ENCODE data around the gene GHR. TPM values are rescaled to one million over a fixed set of nuclear protein-coding genes. Genes with fewer than 3 reads are reported as not detected.

GHR gene
- total and polyA plus RNA-seq, 4 donors, result 2.9 to 17.1 (median 8.6) TPM

GRCh38 chr5:42587096-42587723, 164.0 kb downstream of the GHR start:
- intact Hi-C loops (cut with DNase I), result no loop called here
- 5 to 6% methylated on average over 4 of the region's 4 CpGs for WGBS, 2 donors
- H3K4me1 ChIP-seq (ENCODE audit: control insufficient read depth in 1 of 2, insufficient read depth in 2 of 2, low read length in 2 of 2), result peaks cover 4 to 10% of the 10 kb centered on the region in 2 donors
- no peaks in the 10 kb centered on the region for H3K27me3 ChIP-seq (ENCODE audit: control insufficient read depth in 1 of 2, insufficient read depth in 2 of 2, low read length in 1 of 2)
- H3K4me3 ChIP-seq (ENCODE audit: low read length in 2 of 2), result no peak overlapping the region
- no peaks in the 10 kb centered on the region for H3K36me3 ChIP-seq (ENCODE audit: control insufficient read depth in 1 of 2, insufficient read depth in 2 of 2, low read length in 1 of 2)
- ATAC-seq (ENCODE audit: low FRiP score) (peak; percentile 52), DNase-seq (no peak)
- H3K9me3 ChIP-seq (ENCODE audit: control insufficient read depth, low read length), result no peaks in the 10 kb centered on the region
- no peak overlapping the region for H3K27ac ChIP-seq (ENCODE audit: low read depth in 1 of 2, low read length in 2 of 2)

DNA sequence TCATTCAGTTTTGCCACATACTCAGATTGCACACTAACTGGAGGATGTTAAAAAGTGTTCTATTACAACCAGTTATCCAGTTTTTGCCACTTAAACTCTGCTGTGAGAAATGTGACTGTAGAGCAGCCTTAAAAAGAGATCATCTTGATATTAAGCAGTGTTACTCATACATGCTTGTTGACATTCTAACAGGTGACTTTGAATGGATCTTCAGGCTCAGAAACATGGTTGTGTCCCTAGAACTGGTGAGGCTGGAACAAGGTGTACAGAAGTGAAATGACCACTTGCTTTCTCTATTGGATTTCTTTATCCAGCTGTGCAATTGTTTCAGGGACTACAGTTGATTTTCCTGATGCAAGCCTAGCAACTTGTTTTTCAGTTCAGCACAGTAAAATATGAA, 167.3 kb downstream of the GHR start:
- Histone ChIP-seq H3K4me3 (ENCODE audit: low read length in 2 of 2) (no peak overlapping the region), H3K27me3 (ENCODE audit: control insufficient read depth in 1 of 2, insufficient read depth in 2 of 2, low read length in 1 of 2) (no peaks in the 10 kb centered on the region), H3K36me3 (ENCODE audit: control insufficient read depth in 1 of 2, insufficient read depth in 2 of 2, low read length in 1 of 2) (no peaks in the 10 kb centered on the region), H3K4me1 (ENCODE audit: control insufficient read depth in 1 of 2, insufficient read depth in 2 of 2, low read length in 2 of 2) (peaks cover 4 to 13% of the 10 kb centered on the region in 2 donors), H3K27ac (ENCODE audit: low read depth in 1 of 2, low read length in 2 of 2) (no peak overlapping the region), H3K9me3 (ENCODE audit: control insufficient read depth, low read length) (no peaks in the 10 kb centered on the region)
- intact Hi-C loops (cut with DNase I), result no loop called here
- DNase-seq (no peak), ATAC-seq (ENCODE audit: low FRiP score) (no peak)

DNA sequence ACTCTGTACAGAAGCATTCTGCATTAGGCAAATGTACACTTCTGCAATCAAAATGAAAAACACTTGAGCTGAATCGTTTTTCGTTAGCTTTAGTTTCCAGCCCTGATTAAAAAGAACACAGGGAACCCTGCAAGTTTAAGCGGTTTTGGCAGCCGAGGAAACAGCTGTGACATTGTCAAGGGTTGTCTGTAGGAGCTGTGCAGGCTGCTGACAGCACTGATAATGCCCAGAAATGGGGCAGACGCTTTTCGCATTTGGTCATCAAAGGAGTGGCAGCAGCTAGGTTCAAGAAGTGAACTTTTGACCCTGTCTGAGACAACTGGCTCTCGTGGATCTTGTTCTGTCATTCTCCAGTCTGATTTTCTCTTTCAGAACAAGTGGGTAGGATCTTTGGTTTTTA, 167.8 kb downstream of the GHR start:
- intact Hi-C loops (cut with DNase I), result no loop called here
- Histone ChIP-seq H3K36me3 (ENCODE audit: control insufficient read depth in 1 of 2, insufficient read depth in 2 of 2, low read length in 1 of 2) (no peaks in the 10 kb centered on the region), H3K4me3 (ENCODE audit: low read length in 2 of 2) (no peak overlapping the region), H3K27me3 (ENCODE audit: control insufficient read depth in 1 of 2, insufficient read depth in 2 of 2, low read length in 1 of 2) (no peaks in the 10 kb centered on the region), H3K9me3 (ENCODE audit: control insufficient read depth, low read length) (no peaks in the 10 kb centered on the region), H3K27ac (ENCODE audit: low read depth in 1 of 2, low read length in 2 of 2) (no peak overlapping the region), H3K4me1 (ENCODE audit: control insufficient read depth in 1 of 2, insufficient read depth in 2 of 2, low read length in 2 of 2) (peaks cover 4 to 13% of the 10 kb centered on the region in 2 donors)
- DNase-seq, result peak in 1 of 2 donors; percentile 47
- ATAC-seq (ENCODE audit: low FRiP score), result peak; percentile 12
- 1 to 2% methylated on average over 7 of the region's 7 CpGs for WGBS, 2 donors

- Histone ChIP-seq H3K9me3 (ENCODE audit: control insufficient read depth, low read length) (no peaks in the 10 kb centered on the region), H3K4me3 (ENCODE audit: low read length in 2 of 2) (no peak overlapping the region), H3K27ac (ENCODE audit: low read depth in 1 of 2, low read length in 2 of 2) (no peak overlapping the region), H3K4me1 (ENCODE audit: control insufficient read depth in 1 of 2, insufficient read depth in 2 of 2, low read length in 2 of 2) (peaks cover 4 to 12% of the 10 kb centered on the region in 2 donors), H3K27me3 (ENCODE audit: control insufficient read depth in 1 of 2, insufficient read depth in 2 of 2, low read length in 1 of 2) (no peaks in the 10 kb centered on the region), H3K36me3 (ENCODE audit: control insufficient read depth in 1 of 2, insufficient read depth in 2 of 2, low read length in 1 of 2) (no peaks in the 10 kb centered on the region)
- WGBS, 2 donors, result 76 to 80% methylated on average over 5 of the region's 5 CpGs
- DNase-seq, result no peak
- ATAC-seq (ENCODE audit: low FRiP score), result no peak
- intact Hi-C loops (cut with DNase I), result no loop called here
Observed at GRCh38 chr5:42592401-42593140, 169.3 kb downstream of the GHR start.

DNA sequence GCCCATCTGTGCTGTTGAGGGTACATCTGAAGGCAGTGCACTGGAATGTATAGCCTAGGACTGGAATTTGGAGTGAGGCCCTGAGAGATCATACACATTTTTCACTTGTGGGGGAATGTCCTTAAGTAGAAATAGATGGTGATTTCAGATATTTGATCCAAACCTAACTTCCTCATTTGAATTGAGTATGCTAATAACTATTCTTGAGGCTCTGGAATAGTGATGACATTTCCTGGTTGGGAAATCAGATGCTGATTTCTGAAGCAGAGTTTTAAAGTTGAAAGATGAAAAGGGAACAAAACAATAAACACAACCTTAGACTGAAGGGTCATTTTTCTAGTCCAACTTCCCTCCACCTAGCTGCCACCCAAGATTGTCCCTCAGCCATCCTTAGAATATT, 170.4 kb downstream of the GHR start:
- H3K27me3 ChIP-seq (ENCODE audit: control insufficient read depth in 1 of 2, insufficient read depth in 2 of 2, low read length in 1 of 2), result no peaks in the 10 kb centered on the region
- peaks cover 4 to 12% of the 10 kb centered on the region in 2 donors for H3K4me1 ChIP-seq (ENCODE audit: control insufficient read depth in 1 of 2, insufficient read depth in 2 of 2, low read length in 2 of 2)
- H3K36me3 ChIP-seq (ENCODE audit: control insufficient read depth in 1 of 2, insufficient read depth in 2 of 2, low read length in 1 of 2), result no peaks in the 10 kb centered on the region
- ATAC-seq (ENCODE audit: low FRiP score), result no peak
- H3K27ac ChIP-seq (ENCODE audit: low read depth in 1 of 2, low read length in 2 of 2), result no peak overlapping the region
- DNase-seq, result no peak
- intact Hi-C loops (cut with DNase I), result no loop called here
- H3K4me3 ChIP-seq (ENCODE audit: low read length in 2 of 2), result no peak overlapping the region
- H3K9me3 ChIP-seq (ENCODE audit: control insufficient read depth, low read length), result no peaks in the 10 kb centered on the region

- no peak overlapping the region for H3K4me3 ChIP-seq (ENCODE audit: low read length in 2 of 2)
- no peak for ATAC-seq (ENCODE audit: low FRiP score)
- H3K27me3 ChIP-seq (ENCODE audit: control insufficient read depth in 1 of 2, insufficient read depth in 2 of 2, low read length in 1 of 2), result no peaks in the 10 kb centered on the region
- peaks cover 4 to 11% of the 10 kb centered on the region in 2 donors for H3K4me1 ChIP-seq (ENCODE audit: control insufficient read depth in 1 of 2, insufficient read depth in 2 of 2, low read length in 2 of 2)
- DNase-seq, result no peak
- H3K36me3 ChIP-seq (ENCODE audit: control insufficient read depth in 1 of 2, insufficient read depth in 2 of 2, low read length in 1 of 2), result no peaks in the 10 kb centered on the region
- intact Hi-C loops (cut with DNase I), result no loop called here
- WGBS, 2 donors, result 93 to 96% methylated on average over 2 of the region's 2 CpGs
- no peaks in the 10 kb centered on the region for H3K9me3 ChIP-seq (ENCODE audit: control insufficient read depth, low read length)
- H3K27ac ChIP-seq (ENCODE audit: low read depth in 1 of 2, low read length in 2 of 2), result no peak overlapping the region
Observed at GRCh38 chr5:42595597-42595996, 172.4 kb downstream of the GHR start.

- Histone ChIP-seq H3K4me1 (ENCODE audit: control insufficient read depth in 1 of 2, insufficient read depth in 2 of 2, low read length in 2 of 2) (peaks cover 2 to 5% of the 10 kb centered on the region in 2 donors), H3K36me3 (ENCODE audit: control insufficient read depth in 1 of 2, insufficient read depth in 2 of 2, low read length in 1 of 2) (no peaks in the 10 kb centered on the region), H3K9me3 (ENCODE audit: control insufficient read depth, low read length) (no peaks in the 10 kb centered on the region), H3K4me3 (ENCODE audit: low read length in 2 of 2) (no peak overlapping the region), H3K27ac (ENCODE audit: low read depth in 1 of 2, low read length in 2 of 2) (no peak overlapping the region), H3K27me3 (ENCODE audit: control insufficient read depth in 1 of 2, insufficient read depth in 2 of 2, low read length in 1 of 2) (no peaks in the 10 kb centered on the region)
- DNase-seq (no peak), ATAC-seq (ENCODE audit: low FRiP score) (no peak)
- intact Hi-C loops (cut with DNase I), result no loop called here
- 97 to 98% methylated on average over 1 of the region's 1 CpG for WGBS, 2 donors
Observed at GRCh38 chr5:42596817-42597216, 173.6 kb downstream of the GHR start.

DNA sequence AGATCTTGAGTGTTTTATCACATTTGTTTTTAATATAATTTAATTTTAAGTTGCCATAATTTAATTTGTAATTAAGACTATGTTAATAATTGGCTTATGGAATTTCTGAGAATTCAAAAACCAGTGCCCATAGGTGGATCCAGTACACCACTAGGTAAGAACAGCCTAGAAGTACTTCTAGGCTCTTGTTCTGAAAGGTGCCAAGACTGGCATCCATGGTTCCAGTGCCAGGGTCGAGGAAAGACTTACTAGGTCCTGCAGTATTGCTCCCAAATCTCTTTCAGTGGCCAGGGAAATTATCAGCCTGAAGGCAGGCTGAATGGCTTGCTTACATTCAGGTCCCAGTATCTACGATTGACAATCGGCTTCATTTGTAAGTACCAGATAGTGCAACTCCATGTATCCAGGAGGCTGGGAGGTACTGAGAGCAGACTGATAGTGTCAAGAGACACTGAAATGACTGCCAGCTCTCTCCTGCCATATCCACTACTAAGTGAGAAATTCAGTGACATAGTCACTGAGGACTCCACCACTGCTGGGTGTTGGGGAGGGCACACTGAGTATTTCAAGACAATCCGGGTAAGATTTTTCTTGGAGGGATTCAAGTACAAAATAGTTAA, 174.2 kb downstream of the GHR start:
- Histone ChIP-seq H3K4me3 (ENCODE audit: low read length in 2 of 2) (no peak overlapping the region), H3K4me1 (ENCODE audit: control insufficient read depth in 1 of 2, insufficient read depth in 2 of 2, low read length in 2 of 2) (peaks cover 2 to 5% of the 10 kb centered on the region in 2 donors), H3K9me3 (ENCODE audit: control insufficient read depth, low read length) (no peaks in the 10 kb centered on the region), H3K27ac (ENCODE audit: low read depth in 1 of 2, low read length in 2 of 2) (no peak overlapping the region), H3K36me3 (ENCODE audit: control insufficient read depth in 1 of 2, insufficient read depth in 2 of 2, low read length in 1 of 2) (no peaks in the 10 kb centered on the region), H3K27me3 (ENCODE audit: control insufficient read depth in 1 of 2, insufficient read depth in 2 of 2, low read length in 1 of 2) (no peaks in the 10 kb centered on the region)
- intact Hi-C loops (cut with DNase I), result no loop called here
- no peak for DNase-seq
- 91 to 92% methylated on average over 4 of the region's 4 CpGs for WGBS, 2 donors
- ATAC-seq (ENCODE audit: low FRiP score), result no peak

DNA sequence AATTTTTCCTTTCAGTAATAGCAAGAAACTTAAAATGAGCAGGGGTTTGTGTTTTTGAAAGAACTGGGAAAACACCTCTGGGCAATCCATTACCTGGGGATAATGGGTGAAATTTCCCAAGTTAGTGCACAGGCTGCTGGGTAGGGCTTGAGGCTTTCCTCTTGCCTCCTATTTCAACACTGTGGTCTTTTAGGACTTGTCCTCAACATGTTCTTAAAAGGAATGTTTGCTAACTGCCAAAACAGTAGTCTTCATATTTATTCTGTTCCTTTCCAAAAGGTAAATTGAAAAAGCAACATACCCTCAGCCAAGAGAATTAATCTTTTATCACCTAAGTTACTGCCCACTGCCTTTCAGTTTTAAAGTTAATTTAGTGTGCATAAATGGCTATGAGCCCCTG, 175.1 kb downstream of the GHR start:
- no peak for ATAC-seq (ENCODE audit: low FRiP score)
- Histone ChIP-seq H3K27me3 (ENCODE audit: control insufficient read depth in 1 of 2, insufficient read depth in 2 of 2, low read length in 1 of 2) (no peaks in the 10 kb centered on the region), H3K36me3 (ENCODE audit: control insufficient read depth in 1 of 2, insufficient read depth in 2 of 2, low read length in 1 of 2) (no peaks in the 10 kb centered on the region), H3K27ac (ENCODE audit: low read depth in 1 of 2, low read length in 2 of 2) (no peak overlapping the region), H3K9me3 (ENCODE audit: control insufficient read depth, low read length) (no peaks in the 10 kb centered on the region), H3K4me3 (ENCODE audit: low read length in 2 of 2) (no peak overlapping the region), H3K4me1 (ENCODE audit: control insufficient read depth in 1 of 2, insufficient read depth in 2 of 2, low read length in 2 of 2) (peaks cover 2 to 4% of the 10 kb centered on the region in 2 donors)
- intact Hi-C loops (cut with DNase I), result no loop called here
- DNase-seq, result no peak
